NCI-H524 (cell line): ENCODE measurements around the gene RUNDC3A.
"Not testable (repeated sequence)": the region's sequence is repeated elsewhere in the genome, so short reads cannot be mapped to it uniquely, and the experiment has no call there.

Experiments used
- DNase-seq, 2 experiments: peaks; one replicate each; lab custom pipeline; 2025; lab: John Stamatoyannopoulos, UW

Gene RUNDC3A

GRCh38 chr17:44318077-44318892 is 9.9 kb downstream of the RUNDC3A start:
- DNase-seq: no peak

DNA sequence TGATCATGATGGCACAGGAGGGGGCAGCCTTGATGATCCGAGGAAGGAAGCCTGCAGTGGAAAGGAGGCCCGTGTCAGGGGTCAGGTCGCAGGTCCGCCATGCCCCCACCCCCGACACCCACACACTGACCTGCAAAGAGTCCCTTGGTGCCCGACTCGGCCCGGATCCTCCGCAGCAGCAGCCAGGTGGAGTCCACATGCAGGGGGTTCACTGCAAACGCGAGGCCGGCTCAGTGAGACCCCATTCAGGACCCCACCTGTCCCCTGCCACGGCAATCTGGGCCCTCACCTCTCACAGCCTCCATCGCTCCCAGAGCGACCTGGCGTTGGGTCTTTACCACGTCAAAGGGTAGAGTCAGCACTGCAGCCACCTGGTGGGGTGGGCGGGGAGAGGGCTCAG is 11.7 kb downstream of the RUNDC3A start:
- no peak for DNase-seq

DNA sequence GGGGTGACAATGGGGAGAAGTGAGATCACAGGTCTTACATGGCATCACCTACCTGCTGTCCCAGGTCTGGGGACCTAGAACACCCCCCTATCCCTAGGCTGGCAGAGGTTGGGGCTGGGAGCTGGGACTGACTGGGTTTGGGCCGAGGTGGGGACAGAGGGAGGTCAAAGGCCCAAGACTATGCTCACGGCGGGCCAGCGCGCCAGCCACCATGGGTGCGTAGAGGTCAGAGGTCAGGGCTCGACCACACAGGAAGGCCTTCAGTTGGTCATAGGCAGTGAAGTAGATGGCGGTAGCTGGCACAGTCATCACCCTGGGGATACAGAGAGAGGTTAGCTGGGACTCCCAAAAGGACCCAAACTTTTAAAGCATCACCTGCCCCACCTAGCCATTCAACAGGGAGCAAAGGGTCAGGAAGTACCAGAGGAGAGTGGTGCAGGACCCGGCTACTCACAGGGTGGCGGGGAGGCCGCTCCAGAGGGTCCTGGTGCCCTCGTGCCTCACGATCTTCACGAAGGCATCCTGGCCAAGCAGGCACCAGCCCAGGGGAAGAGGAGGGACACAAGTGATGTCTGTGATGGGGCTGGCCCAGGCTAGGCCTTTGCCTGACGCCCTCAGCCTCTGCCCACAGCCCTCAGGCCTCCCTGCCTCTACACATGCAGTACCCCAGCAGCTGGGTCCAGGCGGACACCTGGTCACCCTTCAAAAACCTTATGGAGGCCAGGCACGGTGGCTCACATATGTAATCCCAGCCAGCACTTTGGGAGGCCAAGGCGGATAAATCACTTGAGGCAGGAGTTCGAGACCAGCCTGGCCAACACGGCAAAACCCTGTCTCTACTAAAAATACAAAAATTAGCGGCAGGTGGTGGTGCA is 13.1 kb downstream of the RUNDC3A start:
- no peak for DNase-seq

DNA sequence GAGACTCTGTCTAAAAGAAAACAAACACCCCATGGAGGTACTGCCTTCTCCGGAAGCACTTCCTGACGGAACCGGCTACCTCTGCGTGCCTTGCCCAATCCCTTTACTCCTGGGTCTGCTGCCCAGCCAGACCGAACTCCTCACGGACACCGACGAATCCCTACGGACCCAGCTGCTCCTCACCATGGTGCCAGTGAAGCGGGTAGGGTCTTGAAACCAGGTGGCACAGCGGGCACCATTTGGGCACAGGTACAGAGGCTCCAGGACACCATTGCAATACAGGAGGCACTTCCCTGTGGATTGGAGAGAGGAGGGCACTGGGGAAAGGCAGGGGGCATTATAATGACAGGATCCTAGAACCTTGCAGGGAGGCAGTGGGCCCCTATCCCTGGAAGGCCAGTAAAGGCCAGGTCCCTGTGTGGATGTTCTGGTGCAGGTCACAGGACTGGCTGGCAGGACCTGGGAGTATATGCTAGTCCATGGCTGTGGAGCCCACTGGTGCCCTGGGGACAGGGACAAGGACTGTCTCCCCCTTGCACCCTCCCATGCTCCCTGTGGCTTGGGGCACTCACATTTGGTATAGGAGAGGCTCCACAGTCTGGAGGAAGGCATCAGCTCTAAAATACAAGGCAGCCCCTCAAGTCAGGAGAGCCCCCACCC is 14.0 kb downstream of the RUNDC3A start:
- DNase-seq: no peak

GRCh38 chr17:44323359-44324091 is 15.1 kb downstream of the RUNDC3A start:
- no peak for DNase-seq

DNA sequence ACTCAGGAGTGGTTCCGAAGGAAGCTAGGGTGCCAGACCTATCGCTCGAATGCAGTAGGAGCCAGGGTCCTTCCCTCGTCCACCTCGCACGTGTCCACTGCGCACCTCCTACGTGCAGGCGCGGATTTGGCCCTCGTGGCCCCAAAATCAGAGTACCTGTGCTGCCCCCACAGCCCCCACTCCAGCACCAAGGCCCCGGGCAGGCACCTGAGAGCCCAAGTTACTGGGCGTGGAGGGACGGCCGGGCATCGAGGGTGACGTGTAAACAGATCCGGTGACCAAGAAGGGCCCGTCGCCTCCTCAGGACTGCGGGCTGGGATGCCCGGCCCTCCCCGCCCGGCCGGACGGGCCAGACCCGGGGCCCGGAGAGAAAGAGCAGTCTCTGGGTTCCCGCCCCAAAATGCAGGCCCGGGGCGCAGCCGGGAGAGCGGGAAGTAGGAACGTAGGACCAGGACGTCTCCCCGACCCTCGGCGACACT is 15.7 kb downstream of the RUNDC3A start:
- DNase-seq: peak in 1 of 2 experiments; percentile 37

DNA sequence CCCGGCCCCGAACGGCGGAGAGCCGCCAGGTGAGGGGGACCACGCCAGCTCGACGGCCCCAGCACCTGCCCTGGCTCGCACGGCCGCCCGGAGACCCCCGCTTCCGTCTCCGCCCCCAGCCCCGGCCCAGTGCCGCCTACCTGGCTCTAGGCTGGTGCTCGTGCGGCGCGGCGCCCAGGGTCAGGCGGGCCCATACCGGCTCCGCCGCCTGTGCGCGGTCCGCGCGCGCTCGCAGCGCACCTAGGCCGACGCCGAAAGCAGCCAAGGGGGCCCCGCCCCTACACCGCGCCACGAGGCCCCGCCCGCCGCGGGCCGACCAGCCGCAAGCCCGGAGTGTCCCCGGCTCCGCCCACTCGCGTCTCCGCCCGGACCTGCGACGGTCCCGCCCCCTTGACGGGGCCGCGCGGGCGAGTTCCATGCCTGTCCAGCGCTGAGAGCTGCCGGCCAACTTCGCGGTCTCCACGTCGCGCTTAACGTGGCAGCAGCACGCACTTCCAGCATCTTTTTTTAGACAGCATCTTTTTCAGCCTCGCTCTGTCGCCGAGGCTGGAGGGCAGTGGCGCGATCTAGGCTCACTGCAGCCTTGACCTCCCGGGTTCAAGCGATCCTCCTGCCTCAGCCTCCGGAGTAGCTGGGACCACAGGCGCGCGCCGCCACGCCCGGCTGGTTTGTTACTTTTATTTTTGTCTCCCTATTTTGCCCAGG is 16.3 kb downstream of the RUNDC3A start, which contains the start of gene SLC25A39:
SLC25A39 (minus strand) TSS at position 253 of the 705 bp plus-strand sequence. CDS start 1,261 bp downstream, outside the sequence.
- DNase-seq: peak; percentile 88 to 96

DNA sequence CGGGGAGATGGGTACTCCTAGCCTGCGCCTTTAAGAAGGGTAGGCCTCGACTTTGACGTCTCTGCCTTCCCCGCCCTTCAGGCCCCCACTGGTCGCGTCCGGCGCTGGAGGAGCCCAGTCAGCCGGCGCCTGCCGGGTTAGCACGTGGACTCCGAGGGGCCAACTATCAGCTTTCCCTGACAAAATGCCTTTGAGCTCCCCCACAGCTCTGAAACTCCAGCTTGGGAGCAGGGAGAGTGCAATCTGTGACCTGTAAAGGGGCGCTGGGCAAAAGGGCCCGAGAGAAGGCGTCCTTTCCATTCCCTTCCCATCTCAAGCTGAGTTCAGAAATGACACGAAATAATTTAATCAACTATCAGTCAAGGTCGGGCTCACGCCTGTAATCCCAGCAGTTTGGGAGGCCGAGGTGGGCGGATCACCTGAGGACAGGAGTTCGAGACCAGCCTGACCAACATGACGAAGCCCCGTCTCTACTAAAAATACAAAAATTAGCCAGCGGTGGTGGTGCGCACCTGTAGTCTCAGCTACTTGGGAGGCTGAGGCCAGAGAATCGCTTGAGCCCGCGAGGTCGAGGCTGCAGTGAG is 18.6 kb downstream of the RUNDC3A start:
- peak; percentile 94 to 98 for DNase-seq

DNA sequence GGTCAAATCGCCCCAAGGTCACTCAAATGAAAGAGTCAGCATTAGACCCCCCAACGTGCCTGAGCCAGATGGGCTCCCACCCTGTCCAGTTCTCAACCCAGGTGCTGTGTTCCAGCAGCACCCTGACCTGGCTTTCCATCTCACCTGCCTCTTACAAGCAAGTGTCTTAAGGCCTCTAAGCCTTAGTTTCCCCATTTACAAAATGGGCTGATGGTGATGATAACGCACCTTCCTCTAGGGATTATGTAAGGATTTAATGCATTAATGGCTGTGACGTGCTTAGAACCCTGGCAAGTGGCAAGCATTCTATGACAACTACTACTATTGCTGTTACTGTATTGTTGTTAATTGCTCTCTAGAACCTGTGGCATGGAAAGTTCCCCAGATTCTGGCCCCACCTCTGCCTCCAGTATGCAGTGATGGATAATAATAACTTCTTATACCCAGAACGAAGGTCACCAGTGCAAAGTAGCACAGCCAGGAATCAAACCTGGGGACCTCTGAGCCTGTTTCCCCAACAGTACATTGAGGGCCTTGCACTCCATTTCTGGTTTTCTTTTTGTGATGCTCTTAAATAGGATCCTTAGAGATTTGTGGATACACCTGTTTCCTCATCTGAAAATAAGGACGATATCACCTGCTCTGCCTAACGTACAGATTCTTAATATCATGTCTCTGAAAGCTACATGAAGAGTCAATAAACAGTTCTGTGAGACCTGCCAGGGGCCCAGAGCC is 19.5 kb downstream of the RUNDC3A start:
- DNase-seq: no peak

- DNase-seq: not testable (repeated sequence)
Measured at GRCh38 chr17:44329516-44329915, 21.1 kb downstream of the RUNDC3A start.

GRCh38 chr17:44330263-44330662 is 21.9 kb downstream of the RUNDC3A start:
- DNase-seq: not testable (repeated sequence)

DNA sequence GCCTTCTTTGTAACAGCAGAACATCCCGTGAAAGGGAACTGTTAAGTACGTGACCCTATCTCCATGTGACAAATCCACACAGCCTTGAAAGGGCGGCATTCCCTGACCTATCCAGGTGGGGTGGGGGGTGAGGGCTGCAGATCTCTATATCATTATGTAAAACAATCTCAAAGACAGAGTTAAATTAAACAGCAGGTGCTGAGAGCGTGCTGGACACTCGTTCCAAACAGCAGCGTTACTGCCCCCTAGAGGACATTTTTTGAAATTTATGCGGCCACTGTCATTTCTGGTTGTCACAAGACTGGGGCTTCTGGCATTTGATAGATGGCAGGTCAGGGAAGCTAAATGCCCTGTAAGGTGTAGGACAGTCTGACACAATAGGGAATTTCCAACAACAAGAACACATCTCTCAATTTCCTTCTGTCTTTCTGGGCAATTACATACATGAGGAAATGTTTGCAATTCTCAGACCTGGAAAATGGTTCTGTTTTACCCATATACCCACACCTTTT is 22.9 kb downstream of the RUNDC3A start:
- peak; percentile 87 to 91 for DNase-seq

- no peak for DNase-seq
Measured at GRCh38 chr17:44333371-44333770, 25.0 kb downstream of the RUNDC3A start.

- no peak for DNase-seq
Measured at GRCh38 chr17:44334315-44334714, 25.9 kb downstream of the RUNDC3A start.

- DNase-seq: no peak
Measured at GRCh38 chr17:44334727-44335126, 26.3 kb downstream of the RUNDC3A start.

DNA sequence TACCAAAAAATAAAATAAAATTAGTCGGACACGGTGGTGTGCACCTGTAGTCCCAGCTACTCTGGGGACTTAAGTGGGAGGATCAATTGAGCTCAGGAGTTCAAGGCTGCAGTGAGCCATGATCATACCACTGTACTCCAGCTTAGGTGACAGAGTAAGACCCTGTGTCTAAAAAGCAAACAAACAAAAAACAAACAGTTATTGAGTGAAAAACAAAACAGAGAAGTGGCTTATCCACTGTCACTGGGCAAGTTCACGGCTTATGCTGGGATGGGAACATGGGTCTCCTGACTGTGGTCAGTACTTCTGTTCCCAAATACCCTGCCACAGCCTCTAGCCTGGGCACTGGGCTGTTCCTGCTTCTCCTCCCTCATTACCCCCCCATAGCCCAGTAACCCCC is 27.2 kb downstream of the RUNDC3A start:
- DNase-seq: no peak

DNA sequence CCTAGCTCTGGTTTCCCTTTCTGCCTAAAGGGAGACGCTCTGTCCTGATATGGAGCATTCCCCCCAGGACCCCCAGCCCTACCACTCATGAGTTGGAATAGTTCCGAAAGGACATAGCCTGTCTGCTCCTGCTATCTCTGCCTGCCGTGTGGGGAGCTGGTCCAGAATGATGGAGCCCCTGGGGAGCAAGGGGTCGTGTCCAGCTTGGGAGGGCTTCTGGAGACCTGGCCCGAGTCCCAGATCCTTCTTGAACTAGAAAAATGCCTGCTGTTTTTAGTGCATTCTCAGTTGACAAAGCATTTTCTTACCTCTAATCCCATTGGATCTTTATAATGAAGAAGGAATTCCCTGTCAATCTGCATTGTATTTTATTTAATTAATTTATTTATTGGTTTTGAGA is 27.6 kb downstream of the RUNDC3A start:
- DNase-seq: no peak

DNA sequence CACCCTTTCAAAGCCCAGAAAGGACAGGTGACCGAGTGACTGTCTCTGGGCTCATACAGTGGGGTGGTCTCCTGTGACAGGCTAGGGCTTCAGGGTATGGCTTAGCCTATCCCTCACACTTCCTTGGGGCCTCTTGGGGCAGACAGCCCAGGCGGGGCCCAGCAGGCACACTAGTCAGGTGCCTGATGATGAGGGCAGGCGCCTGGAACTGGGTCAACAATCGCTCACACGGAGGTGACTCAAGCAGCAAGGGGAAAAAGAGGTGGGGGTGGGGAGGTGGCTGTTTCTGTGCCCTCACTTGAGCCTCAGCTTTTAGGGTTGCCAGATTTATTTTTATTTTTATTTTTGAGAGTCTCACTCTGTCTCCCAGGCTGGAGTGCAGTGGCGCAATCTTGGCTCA is 30.3 kb downstream of the RUNDC3A start:
- DNase-seq: no peak

DNA sequence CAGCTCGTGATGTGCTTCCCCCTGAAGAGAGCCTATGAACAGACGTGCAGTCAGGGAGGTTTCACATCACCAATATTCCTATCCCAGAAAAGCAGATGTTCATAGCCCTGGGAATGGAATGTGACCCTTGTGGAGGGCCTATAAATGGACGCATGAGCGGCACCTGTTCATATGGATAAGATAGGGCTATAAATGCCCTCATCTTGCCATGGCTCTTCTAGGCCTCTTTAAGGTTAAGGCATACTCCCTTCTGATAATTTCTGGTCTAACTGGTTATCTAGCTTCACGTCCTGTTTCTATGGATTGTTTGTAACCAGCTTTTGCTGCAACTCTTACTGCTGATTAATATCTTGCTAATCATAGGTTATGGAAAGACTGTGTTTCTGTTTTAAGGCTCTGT is 32.2 kb downstream of the RUNDC3A start:
- peak in 1 of 2 experiments; percentile 43 for DNase-seq
